ENCODE results near the gene CCNA2.

The CCNA2 gene

DNA sequence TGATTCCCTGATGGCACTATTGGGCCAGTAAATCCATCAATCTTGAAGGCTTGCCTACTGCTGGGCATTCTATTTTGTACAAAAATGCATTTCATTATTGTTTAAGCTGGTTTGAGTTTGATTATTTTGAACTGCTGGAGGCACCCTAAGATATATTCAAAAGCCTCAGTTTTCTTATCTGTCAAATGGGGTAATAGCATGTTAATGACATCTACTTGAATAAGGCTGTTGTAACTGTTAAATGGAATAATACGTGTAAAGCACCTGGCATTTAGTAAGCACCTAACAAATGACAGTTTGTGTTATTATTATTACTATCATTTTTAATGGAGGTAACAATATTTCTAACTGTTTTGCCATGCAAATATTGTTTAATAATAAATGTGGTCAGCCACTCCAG, 51.8 kb downstream of the CCNA2 start:
- DNase-seq: no peak

DNA sequence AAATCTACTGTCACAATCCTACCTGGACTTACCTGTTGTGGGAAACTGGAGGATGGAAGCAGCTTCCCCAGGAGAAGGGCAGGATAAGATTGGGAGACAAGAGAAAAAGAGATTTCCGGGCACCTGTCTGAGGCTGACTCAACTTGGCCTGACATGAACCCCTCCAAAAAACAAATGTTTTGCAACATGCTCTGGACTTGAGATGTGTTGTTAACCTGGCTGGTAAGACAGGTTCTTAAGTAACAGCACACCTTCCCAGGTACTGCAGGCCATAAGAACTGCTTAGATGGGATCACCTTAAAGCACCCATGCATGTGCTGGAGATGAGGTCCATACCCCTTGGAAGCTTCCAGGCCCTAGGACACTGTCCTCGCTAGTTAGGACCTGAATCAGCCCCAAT, 54.3 kb downstream of the CCNA2 start:
- DNase-seq: no peak

DNA sequence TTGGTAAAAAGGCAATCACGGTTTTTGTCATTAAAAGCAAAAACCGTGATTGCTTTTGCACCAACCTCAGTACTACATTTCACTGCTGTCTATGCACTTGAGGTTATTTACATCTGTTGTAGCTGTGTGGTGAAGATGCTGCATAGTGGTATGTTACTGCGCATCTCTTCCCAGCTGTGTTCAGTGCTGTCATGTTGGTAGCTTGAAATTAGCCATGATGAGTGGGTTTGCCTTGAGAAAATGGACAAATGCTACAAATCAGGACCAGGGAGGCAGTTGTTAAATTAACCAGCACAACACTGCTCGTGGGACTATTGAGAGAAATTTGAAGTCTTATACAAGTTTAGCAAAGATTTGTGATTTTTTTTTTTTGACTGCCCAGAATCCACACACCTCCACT, 56.5 kb downstream of the CCNA2 start:
- no peak for DNase-seq
